NCI-H446 treated with DMSO at 0.1 percent for 48 hours (cell line): ENCODE results near the gene ATG101.

ENCODE experiments used
- DNase-seq: peaks from one replicate; lab custom pipeline; 2025; lab: John Stamatoyannopoulos, UW

The ATG101 gene

DNA sequence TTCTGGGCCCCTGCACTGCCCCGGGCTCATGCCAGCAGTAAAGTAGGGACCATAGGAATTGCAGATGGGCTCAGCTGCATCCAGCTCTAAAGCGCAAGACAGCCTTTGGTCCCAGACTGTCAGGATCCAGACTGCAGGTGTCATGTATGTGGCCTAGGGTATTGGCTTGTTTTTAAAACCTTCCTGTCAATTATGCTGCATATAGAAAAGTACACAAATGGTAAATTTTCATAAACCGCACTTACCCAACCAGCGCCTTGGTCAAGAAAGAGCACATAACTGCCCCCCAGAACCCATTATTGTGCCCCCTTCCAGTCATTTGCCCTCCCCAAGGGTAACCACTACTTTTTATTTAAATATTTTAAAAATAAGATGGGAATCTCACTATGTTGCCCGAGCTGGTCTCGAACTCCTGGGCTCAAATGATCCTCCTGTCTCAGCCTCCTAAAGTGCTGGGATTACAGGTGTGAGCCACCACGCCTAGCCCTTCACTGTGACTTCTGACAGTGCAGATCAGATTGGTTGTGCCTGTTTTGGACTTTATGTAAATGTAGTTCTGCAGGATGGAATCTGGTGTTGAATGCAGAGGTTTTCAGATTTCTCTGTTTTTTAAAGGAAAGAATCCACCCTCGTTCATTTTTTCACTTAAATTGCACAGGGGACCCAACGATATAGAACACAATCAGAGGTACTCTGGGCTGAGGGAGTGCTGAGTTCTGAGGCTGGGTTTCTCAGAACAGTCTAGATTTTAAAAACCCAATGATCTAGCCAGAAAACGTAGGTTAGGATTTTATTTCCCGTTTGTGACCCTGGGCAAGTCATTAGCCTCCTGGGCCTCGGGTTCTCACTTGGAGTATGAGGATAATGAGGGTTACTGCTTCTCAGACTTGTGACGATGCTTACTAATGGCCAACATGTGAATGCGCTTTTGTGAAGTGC, 11.9 kb upstream of the ATG101 start:
- no peak for DNase-seq

DNA sequence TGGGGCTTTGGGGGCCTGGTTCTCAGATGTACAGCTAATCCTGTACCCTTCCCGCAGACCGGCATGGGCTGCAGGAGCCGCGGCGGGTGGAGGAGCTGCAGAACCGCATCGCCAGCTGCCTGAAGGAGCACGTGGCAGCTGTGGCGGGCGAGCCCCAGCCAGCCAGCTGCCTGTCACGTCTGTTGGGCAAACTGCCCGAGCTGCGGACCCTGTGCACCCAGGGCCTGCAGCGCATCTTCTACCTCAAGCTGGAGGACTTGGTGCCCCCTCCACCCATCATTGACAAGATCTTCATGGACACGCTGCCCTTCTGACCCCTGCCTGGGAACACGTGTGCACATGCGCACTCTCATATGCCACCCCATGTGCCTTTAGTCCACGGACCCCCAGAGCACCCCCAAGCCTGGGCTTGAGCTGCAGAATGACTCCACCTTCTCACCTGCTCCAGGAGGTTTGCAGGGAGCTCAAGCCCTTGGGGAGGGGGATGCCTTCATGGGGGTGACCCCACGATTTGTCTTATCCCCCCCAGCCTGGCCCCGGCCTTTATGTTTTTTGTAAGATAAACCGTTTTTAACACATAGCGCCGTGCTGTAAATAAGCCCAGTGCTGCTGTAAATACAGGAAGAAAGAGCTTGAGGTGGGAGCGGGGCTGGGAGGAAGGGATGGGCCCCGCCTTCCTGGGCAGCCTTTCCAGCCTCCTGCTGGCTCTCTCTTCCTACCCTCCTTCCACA, 11.0 kb upstream of the ATG101 start:
- DNase-seq = no peak

DNA sequence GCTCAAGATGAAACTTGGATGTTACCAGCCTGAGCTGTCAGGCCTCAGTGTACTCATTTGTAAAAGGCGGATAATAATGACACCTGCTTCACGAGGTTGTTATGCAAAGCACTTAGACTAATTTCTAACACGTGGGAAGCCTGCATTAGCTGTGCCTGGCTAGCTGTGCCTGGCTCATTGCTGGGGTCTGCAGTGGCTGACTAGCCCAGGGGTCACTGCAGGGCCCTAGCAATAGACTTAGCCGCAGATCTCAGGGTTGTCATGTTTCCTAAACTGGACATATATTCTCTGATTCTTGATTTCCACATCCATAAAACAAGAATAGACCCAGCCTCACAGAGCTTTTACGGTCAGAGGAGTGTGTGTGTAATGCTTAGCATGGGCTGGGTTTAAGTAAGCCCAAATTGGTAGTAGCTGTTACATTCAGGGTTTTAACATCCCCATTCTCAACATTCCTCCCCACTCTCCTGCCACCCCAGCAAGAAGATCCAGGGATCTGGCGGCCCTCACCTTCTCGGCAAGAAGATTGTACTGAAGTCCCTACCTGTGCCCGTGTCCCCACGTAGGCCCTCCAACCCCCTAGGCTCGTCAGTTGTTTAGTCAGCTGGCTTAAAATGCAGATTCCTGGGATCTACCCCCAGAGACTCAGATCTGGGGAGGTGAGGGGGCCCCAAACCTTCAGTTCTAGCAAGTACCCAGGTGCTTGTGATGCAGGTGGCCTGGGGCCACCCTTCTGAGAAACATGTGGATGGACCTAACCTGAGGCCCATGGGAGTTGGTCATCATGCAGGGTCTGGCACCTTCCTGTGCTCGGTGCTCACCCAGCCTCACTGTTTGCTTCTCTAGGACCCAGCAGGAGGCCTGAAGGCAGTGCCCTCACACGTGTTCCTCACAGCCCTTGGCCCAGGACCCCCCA, 9.9 kb upstream of the ATG101 start:
- no peak for DNase-seq

DNA sequence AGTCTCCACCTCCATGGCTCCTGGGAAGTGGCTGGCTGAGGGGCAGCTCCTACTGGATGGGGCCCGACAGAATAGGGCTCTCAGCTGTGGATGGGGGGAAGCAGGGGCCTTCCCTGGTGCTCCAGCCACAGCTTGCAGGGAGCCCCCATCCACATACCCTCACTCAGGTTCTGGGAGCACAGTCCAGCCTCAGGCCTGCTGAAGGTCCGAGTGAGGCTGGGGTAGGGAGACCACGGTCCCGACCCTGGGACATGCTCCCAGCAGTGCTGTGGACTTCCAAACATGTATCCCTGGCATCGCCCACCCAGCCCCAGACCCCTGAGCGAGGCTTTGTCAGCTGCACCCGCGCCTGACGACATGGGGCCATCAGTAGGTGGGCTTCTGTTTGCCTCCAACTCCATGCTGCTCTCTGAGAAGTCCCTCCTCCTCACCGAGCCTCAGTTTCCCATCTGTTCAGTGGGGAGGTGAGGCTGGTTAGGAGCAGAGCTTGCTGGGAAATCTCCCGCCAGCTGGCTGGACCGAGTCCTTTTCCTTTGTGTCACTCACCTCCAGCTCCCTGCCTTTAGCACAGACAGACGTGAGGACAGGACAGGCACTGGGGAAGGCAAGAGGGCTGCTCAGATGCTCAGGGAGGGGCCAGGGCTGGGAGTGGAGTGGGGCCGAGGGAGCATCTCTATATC, 9.1 kb upstream of the ATG101 start:
- no peak for DNase-seq

DNA sequence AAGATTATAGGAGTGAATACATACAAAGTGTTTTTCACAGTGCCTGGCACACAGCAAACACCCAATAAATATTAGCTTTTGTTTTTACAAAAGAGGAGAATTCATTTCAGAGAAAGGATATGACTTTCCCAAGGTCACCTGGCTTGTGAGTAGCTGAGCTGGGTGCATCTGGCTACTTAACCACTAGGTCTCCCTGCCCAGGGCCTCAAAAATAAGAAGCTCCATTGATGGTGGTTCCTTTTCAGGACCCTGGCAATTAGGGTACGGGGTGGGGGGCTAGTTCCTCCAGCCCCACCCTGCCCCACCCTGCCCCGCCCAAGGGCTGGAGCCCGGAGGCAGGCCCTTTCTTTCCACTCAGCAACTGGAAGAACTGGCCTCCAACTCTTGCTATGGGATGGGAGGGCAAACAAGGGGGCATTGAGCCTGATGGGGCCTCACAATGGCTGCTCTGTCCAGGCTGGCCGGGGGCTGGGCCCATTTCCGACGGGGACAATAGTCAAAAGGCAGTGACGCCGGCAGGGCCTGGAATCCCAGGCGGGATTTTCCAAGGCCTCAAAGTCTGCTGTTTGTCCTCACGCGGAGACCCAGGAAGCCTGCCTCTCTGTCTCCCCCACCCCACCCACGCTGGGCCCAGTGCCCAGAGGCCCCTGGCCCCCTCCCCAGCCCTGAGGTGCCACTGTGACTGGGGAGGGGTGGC, 8.2 kb upstream of the ATG101 start:
- no peak for DNase-seq

DNA sequence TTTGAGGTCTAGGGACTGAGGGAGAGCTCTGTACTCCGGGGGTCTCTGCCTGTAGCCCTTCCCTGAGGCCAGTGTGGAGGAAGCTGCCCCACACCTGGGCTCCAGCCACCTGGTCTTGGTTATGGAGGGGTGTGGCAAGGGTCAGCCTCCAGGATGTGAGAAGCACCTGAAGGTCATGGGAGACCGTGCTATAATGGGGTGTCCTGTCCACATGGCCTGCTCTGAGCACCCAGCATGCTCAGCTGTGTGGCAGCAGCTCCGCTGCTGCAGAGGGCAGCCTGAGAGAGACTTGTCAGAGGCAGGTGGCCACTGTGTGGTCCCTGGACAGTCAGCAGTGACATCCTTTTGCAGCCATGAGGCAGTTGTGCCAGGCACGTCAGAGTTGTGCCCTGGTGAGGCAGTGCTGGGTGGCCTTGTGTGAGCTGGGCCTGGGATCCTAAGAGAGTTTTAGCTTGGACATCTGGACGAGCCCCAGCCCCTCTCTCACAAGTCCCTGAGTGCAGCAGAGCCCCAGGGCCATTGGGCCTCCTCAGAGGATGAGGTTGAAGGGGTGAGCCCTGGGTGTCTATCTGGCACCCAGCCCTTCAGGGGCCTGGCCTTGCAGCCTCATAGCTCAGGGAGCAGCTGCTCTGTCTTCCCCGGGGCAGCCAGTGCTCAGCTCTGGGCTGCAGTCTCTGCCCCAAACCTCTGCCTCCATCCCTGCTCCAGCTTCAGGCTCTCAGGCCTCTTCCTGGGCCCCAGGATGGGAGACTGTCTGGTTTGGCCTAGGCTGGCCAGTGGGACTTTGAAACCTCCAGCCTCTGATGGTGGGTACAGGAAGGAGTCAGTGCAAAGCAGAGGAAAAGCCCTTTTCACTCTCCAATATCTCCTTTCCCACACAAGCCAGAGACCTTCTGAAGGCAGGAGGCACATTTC, 7.4 kb upstream of the ATG101 start:
- no peak for DNase-seq

DNA sequence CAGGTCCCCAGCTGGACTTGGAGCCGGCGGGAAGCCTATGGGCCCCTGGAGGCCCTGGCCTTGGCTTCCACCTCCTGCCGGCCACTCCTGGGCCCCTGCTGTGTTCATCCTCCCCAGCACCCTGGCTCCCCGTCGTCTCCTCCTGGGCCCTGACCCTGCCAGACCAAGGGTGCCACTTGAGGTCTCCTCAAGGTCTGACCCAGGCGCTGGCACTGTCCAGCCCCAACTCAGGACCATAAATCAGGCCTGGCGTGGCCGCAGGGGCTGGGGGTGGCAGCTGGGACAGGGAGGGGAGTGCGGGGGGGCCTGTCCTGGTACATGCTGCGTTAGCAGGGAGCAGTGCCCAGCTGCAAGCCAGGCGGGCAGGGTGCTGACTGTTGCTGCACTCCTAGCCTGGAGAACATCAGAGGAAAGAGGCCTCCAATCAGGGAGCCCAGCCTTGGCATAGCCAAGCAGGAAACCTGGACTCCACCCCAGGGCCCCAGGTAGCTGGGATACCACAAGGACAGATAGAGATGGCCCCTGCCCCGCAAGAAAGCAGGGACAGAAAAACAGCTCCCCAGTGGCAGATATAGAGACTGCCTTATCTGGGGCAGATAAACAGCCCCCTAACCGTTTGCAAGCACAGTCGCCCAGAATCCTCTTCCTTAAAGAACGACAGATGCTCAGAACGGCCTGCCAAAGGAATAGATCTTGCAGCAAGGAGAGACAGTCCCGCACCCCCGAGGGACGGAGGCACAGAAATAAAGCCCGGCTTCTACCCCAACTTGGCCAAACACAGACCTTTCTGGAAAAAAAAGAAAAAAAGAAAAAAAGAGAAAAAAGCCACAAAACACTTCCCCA, 6.5 kb upstream of the ATG101 start:
- no peak for DNase-seq

DNA sequence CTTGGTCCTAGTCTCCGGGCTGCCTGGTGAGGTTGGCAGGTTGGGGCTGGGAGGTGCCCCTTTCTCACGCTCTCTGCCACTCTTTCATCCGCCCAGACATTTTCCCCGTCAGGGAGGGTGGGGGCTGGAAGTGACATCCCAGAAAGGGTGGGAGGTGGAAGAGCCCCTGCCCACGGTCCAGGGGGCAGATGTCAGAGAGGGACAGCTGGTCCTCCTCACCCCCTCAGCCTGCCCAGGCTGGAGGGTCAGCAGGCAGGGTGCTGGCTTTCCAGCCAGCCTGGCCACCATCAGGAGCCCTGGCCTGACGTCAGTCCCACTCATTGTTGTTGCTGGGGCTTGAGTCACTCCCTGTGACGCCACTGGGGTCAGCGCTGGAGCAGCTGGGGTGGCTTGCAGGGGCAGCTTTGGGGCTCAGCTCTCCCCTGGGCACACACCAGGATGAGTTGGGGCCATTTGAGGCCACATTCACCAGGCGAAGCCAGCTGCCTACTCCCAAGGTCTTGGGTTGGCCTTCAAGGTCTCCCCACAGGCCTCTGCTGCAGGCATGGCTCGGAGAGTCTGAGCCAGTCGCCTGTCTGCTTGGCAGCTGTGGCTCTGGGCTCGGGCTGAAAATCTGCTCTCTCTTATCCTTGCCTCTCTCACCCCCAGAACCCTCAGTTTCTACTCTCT, 5.7 kb upstream of the ATG101 start:
- no peak for DNase-seq

DNA sequence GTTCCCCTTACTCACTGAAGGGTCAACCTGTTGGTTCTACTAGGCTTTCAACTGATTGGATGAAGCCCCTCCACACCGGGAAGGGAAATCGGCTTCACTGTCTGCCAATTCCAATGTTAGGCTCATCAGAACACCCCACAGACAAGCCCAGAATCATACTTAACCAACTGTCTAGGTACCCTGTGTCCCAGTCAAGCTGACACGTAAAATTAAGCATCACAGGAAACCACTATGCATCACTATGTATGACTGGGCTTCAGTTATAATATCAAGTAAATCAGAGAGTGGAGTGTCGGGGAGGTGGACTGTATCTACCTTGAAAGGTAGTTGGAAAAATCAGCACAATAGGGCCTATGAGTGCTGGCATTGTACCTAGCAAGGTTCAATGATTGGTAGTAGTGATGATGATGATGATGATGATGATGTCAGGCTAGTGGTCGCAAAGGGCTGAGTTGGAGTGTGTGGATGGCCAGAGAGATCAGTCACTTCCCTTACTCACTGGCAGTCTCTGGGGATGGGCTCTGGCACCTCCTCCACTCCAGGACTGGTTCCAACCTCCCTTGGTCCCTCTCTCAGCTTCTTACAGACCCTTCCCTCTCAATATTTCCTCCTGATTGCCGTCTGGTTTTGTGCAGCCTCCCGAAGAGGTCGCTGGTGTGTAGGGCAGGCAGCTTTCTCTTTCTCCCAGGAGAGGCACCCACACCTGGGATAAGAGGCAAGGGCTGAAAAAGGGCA, 3.3 kb upstream of the ATG101 start:
- DNase-seq = no peak

DNA sequence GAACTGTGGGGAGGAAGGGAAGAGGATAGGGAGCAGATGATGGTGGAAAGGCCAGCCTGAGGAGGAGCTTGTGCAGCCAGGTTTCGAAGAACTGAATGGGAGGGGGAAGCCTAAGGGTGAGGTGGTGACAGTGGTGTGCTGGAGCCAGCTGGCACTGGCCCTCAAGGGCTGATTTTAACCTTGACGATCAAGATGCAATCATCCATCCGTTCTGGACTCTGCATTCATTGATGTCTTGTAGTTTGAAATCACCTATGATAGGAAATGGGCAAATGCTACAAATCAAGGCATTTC, 2.8 kb upstream of the ATG101 start:
- no peak for DNase-seq

DNA sequence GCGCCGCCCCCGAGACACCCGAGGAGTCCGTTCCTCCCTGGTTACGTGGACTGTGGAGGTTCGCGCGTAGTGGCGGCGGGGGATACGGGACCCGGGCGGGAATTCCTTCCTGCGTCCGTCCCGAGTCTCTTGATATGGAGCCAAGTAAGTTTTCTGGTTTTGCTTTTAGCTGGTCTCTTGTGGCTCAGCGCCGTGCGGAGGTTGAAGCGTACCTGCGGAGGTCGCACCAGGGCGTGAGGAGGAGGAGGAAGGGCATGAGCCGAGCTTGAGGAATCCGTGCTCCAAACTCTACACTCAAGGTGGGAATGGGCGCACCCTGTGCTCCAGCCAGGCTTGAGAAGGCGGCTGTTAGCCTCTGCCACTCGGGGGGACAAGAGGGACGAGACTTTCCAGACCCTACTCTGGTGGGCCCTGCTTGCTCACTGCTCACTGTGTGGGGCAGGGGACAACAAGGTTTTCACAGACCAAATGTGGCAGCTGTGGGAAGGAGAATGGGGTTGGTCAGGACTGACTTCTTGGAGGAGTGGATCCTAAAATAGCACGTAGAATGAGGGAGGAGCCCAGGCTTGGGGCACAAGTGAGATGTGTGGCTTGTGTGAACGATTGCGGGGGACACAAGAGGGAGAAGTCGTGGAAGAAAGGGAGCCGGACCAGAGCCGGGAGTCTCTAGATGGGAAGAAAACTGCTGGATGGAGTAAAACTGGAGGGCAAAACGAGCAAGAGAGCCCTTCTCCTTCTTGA, 577 bp downstream of the ATG101 start:
- no peak for DNase-seq

DNA sequence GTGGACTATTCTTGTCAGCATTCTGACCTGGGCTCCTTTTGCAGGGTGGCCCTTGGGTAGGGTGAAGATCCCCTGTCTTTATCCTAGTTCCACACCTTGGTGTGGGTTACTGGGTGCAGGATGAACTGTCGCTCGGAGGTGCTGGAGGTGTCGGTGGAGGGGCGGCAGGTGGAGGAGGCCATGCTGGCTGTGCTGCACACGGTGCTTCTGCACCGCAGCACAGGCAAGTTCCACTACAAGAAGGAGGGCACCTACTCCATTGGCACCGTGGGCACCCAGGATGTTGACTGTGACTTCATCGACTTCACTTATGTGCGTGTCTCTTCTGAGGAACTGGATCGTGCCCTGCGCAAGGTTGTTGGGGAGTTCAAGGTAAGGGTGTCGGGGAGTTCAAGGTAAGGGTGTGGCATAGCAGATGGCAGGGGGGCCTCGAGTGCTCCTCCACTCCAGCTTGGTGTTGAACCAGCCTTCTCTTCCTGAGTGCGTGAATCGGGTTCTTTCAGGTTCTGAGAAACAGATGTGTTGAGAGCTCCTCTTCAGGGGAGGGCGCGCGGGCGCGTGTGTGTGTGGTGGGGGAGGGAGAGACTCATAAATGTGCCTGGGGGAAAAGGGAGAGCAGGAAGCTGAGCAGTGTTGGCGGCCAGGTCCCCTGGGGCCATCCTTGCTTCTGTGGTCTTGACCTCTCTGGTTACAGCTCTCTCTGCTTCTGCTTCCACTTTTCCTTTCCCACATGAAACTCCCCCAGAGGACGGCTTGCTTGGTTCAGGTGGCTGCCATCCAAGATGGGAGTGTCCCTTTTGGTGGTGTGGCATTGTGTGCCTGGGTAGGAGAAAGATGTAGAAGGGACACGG, 4.0 kb downstream of the ATG101 start:
- no peak for DNase-seq

DNA sequence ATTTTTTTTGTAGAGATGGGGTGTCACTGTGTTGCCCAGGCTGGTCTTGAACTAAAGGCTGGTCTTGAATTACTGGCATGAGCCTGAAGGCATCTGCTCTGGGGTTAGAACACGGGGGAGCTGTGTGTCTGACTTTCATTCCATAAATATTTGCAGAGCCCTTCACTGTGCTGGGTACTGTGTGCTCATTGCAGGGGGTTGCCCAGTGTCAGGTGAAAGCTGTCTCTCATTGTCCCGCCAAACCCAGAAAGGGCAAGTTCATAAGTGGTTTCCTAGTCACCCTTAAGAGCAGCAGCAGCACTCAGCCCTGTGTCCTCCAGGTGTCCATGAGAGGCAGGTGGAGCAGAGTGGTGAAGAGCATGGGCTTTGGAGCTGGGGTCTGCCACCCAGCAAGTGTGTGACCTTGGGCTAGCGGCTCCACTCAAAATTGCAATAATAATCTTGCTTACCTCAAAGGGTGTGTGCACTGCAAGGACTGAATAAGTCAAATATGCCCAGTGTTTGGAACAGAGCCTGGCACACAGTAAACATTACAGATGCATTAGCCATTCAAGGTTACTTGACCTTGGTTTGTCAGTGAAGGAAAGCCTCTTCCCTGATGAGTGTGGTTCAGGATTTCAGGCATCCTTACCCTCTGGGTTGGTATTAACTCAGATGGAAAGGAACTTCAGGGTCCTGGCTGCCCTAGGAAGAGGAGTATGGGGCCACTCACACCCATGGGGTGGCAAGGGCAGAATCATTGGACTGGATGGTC, 5.4 kb downstream of the ATG101 start:
- DNase-seq = no peak

DNA sequence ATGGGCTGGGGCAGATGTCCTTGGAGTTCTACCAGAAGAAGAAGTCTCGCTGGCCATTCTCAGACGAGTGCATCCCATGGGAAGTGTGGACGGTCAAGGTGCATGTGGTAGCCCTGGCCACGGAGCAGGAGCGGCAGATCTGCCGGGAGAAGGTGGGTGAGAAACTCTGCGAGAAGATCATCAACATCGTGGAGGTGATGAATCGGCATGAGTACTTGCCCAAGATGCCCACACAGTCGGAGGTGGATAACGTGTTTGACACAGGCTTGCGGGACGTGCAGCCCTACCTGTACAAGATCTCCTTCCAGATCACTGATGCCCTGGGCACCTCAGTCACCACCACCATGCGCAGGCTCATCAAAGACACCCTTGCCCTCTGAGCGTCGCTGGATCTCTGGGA, 7.0 kb downstream of the ATG101 start:
- no peak for DNase-seq

DNA sequence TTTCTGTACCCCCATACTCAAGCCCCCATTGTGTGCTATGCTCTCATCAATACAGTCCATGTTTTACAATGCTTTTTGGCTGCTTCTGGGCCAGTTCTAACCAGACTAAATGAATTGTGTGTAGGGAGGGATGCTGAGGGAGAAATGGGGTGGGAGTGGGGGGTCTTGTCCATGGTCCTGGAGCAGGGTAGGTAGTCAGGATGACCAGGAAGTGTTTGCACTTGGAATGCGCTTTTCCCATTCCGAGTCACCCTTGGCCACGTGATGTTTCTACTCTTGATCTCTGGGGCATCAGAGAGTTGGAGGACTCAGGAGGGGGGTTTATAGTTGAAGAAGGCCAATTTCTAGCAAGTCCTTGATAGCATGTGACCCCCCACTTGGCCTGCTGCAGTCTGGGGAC, 8.5 kb downstream of the ATG101 start:
- no peak for DNase-seq
